ENCODE measurements around the gene CLCN4.
A peak's percentile ranks its signal among the peaks of the same experiment; 100 is the strongest.

Gene CLCN4

DNA sequence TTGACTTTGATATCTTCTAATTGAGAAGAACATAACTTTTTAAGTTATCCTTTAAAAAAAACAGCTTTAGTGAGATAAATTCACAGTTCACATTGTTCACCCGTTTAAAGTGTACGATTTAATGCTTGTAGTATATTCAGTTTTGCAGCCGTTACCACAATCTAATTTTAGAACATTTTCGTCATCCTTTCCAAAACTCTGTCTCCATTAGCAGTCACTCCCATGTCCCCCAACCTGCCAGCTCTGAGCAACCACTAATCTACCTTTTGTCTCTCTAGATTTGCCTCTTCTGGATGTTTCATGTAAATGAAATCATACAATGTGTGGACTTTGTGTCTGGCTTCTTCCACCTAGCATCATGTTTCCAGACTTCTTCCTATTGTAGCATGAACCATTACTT, 38.6 kb downstream of the CLCN4 start:
- DNase-seq (ENCODE audit: low spot score), result no peak

DNA sequence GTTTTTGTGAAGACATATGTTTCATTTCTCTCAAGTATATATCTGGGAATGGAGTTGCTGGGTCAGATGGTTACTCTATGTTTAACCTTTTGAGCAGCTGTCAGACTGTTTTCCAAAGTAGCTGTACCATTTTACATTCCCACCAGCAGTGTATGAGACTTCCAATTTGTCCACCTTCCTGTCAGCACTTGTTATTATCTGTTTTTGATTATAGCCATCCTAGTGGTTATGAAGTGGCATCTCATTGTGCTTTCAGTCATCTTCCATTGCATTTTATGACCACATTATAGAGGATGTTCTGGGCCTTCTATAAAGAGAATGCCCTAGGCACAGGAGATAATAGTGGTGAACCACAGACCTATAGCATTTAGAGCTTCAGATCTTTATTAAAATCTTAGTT, 39.2 kb downstream of the CLCN4 start:
- no peak for DNase-seq (ENCODE audit: low spot score)

DNA sequence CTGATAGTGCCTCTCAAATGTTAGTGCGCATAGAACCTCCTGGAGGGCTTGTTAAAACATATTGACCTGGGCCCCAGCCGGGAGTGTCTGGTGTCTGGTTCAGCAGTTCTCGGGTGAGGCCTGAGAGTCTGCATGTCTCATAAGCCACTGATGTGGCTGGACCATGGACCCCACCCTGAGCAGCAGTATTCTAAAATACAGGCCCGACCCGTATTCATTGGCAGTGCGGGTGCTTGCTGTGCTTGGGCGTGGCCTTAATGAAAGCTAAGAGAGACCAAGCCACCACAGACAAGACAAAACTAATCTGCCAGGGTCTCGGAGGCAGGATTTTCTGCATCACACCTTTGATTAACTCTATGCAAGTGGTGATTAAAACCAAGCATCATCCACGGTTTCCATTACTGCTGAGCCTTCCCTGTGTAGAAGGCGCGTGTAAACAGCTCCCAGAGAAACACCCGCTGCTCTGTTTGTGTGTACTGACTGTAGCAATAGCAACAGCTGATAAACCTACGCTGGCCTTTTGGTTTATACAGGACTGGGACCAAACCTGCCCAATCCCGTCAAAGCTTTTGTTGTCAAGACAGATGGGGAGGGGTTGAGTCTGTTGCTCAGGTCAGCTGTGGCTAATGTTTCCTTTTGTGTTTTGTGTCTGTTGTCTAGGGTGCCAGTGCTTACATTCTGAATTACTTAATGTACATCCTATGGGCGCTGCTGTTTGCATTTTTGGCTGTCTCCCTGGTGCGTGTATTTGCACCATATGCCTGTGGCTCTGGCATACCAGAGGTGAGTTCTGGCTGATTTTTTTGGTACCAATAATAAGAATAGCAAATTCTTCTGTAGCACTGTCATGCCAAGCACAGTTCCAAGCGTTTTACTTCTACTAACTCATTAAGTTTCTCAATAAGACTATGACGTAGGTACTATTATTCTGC, 40.8 kb downstream of the CLCN4 start:
- no peak for DNase-seq (ENCODE audit: low spot score)

DNA sequence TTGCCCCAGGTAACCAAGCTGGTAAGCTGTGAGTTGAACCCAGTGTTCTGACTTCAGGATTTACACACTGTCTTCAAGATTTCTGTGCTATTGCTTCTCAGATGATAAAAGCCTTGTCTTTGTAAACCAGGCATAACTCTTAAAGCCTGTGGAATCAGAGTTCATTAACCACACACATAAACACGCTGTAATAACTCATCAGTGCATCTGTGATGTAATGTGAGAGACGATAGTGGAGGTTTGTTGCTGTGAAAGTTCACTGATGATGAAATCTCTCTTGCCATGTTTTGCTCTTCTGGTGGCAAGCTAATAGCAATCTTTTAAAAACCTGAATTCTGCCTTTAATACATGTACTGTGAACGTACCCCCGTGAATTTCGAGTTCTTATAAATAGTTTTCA, 41.5 kb downstream of the CLCN4 start:
- DNase-seq (ENCODE audit: low spot score), result no peak

DNA sequence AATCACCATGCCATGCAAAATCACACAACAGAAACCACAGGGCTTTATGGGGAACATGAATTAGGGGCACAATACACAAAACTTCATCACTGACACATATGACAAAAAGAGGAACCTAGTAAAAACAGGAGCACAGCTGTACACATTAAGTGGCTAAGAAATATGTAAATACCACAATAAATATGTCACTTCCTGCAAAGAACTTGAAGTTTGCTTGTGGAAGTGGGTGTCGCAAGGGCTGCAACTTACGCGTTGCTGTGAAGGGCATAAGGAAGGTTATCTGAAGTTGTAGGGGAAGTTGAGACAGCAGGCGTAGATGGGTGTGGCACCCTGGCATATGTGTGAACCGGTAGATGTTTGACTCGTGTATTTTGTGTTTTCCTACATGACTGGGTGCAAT, 42.4 kb downstream of the CLCN4 start:
- DNase-seq (ENCODE audit: low spot score), result no peak

DNA sequence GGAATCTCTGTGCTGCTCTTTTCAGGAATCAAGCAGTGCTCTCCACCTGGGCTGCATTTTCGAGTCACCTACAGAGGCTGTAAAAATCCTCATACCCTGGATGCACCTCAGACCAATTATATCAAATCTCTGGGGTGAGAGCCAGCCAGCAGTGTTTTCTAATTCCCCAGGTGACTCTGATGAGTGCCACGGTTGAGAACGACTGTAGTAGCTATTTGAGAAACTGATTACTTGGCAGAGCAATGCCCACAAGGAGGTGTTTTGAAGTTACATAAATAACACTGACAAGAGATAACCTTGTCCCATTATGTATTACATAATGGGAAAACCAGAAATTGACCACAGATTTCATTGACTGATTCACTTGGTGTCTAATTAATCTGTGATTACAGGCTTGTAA, 46.8 kb downstream of the CLCN4 start:
- DNase-seq (ENCODE audit: low spot score), result no peak

DNA sequence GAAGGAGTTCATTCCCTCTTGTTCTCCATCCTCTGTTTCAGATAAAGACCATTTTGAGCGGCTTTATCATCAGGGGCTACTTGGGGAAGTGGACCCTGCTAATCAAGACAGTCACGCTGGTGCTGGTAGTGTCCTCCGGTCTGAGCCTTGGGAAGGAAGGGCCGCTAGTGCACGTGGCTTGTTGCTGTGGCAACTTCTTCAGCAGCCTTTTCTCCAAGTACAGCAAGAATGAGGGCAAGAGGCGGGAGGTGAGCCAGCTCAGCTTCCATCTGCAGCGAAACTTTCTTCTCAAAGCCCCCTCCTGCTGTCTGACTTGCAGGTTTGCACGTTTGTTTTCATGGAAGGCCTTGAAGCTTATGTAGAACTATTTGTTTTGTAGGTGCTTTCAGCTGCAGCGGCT, 49.5 kb downstream of the CLCN4 start:
- no peak for DNase-seq (ENCODE audit: low spot score)

DNA sequence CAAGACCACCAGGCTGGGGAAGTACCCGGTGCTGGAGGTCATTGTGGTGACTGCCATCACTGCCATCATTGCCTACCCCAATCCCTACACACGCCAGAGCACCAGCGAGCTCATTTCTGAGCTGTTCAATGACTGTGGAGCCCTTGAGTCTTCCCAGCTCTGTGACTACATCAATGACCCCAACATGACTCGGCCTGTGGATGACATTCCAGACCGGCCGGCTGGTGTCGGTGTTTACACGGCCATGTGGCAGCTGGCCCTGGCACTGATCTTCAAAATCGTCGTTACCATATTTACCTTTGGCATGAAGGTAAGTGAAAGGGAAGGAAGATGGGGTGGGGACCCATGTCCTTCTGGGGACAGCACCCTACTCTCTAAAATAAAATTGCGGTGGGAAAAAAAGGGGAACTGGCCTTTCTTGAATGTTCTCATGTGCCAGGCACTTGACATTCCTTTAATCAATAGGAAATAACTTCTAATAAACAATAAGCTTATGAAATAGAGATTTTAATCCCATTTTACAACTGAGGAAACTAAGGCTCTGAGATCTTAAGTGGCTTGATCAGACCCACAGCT, 51.6 kb downstream of the CLCN4 start:
- DNase-seq (ENCODE audit: low spot score), result no peak

DNA sequence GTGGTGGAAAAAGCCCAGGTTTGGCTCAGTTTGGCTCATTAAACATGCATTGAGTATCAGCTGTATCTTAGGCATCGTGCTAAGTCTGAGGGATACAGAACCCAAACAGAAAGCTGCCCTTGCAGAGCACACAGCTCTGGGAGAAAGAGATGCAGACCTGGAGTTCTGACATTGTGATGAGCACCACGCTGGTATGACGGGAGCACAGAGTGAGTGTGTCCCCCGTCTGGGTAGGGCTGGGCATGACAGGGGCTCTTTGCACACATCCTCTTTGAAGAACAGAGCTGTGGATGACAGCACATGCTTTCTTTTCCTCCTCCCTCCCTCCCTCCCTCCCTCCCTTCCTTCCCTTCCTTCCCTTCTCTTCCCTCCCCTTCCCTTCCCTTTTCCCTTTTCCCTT, 52.2 kb downstream of the CLCN4 start:
- no peak for DNase-seq (ENCODE audit: low spot score)

DNA sequence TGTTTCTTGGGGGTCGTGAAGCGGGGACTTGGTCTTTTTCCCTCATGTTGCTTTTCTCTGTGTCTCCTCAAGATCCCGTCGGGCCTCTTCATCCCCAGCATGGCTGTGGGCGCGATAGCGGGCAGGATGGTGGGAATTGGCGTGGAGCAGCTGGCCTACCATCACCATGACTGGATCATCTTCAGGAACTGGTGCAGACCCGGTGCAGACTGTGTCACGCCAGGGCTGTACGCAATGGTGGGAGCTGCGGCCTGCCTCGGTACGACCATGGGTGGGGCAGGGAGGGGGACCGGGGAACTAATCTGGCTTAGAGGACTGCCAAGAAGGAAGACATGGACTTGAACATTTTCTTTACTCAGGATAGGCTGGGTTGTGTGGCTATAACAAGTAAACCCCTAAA, 55.6 kb downstream of the CLCN4 start:
- no peak for DNase-seq (ENCODE audit: low spot score)

DNA sequence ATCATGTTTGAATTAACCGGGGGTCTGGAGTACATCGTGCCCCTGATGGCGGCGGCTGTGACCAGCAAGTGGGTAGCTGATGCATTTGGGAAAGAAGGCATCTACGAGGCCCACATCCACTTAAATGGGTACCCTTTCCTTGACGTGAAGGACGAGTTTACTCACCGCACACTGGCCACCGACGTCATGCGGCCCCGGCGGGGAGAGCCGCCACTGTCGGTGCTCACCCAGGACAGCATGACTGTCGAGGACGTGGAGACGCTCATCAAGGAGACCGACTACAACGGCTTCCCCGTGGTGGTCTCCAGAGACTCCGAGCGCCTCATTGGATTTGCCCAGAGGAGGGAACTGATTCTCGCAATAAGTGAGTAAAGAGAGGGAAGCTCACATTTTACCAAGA, 56.9 kb downstream of the CLCN4 start:
- DNase-seq (ENCODE audit: low spot score), result no peak

DNA sequence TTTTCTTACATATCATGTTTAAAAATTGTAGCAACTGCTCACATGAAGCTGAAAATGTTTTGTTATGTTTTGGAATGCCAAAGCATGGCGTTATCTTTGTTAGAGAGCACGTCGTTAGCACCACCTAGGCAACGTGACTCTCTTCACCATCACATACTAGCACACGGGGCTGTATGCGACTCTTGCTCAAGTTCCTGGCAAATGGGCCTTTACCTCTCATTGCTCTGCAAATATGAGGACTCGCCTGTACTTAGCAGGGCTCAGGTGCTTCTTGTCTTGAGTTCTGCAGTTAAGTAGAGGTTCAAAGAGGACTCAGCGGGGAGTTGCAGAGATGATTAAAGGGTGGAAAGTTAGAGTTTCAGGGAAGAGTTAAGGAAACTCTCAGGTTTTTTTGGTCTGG, 59.4 kb downstream of the CLCN4 start:
- DNase-seq (ENCODE audit: low spot score), result no peak

DNA sequence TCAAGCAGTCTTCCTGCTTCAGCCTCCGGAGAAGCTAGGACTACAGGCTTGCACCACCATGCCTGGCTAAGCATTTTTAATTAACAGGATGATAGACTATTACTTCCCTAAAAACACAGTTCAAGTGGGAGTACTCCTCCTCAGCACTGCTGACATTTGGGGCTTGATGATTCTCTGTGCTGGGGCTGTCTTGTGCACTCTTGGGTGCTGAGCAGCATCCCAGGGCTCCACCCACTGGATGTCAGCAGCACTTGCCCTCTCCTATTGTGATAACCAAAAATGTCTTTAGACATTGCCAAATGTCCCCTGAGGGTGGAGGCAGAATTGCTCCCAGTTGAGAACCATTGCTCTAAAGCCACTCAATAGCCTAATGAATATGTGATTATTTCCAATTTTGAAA, 60.4 kb downstream of the CLCN4 start:
- no peak for DNase-seq (ENCODE audit: low spot score)

DNA sequence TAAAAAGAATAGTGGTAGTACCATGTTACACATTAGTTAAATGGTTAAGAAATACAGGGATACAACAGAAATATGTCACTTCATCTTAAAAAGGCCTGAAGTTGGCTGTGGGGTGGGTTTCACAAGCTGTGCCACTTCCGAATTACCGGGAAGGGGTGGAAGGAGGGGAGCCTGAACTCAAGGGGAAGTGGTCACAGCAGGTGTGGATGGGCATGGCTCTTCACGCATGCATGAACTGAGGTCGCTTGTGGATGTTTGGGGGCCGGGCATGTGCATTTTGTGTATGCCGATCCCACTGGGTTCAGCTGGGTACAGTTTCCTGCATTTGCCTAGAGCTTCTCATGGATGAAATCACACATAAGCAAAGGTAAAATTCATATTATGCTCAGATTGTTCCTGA, 64.9 kb downstream of the CLCN4 start:
- no peak for DNase-seq (ENCODE audit: low spot score)

DNA sequence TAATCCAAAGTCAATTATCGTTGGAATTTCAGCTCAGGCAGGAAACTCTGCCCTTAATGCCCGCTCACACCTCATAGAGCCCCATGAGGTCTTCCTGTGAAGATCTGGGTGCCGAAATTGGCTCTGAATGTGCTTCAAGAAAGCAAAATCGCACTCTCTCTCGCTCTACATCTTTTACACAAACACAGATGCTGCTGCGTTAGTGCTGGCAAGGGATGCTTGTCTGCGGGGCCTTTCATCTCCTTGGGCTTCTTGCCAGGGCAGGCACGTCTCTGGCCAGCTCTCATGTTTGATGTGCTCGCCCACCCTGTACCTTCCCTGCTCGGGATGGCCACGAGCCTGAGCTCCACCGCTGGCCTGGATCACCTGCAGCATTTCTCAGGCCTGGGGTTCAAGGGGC, 66.5 kb downstream of the CLCN4 start:
- DNase-seq (ENCODE audit: low spot score), result no peak

DNA sequence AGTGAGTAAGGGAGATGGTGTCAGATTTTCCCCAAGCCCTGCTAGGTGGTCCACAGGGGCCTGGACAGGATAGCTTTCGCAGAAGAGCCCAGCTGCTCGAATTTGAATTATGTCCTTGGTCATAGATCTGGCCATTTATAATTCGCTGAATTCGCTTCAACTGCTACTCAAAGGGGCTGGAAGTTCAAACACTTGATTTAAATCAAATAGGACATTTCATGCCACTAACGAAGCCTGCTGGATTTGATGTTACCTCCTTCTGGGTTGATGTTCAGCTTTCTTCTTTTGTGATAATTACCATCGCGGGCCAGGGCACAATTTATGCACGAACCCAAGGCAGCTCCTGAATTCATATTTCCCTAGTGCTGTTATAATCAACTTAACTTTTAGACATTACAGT, 67.0 kb downstream of the CLCN4 start:
- peak; percentile 22 for DNase-seq (ENCODE audit: low spot score)

DNA sequence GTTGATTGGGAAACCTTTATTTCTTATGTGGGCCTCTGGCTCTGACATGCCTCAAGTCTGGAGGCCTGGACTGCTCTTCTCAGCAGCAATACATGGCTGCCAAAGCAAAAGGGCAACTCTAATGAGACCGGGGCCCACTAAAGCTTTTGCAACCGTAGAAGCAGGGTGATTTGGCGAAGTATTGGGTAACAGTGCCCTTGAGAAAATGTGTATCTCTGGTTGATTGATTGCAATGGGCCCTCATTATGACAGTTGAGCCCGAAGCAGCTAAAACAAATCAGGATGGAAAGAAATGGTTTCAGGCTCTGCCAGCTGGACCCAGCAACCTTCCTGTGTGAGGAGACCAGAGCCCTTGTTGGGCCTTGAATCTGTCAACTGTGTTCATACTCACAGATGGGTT, 73.4 kb downstream of the CLCN4 start:
- no peak for DNase-seq (ENCODE audit: low spot score)

DNA sequence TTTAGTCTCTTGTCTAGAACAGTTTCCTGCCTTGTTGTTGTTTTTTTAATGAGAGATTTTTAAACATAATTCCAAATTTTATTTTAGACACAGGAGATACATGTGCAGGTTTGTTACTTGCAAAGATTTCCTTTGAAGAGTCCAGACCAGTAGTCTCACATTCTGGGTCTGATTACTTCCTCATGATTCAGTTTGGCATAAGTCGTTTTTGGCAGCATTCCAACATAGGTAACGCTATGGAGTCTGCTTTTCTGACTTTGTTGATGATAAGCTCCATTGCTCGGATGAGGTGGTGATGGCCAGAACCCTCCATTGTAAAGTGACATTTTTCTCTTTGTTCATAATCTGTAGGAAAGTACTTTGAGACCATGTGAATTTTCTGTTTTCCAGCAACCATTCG, 74.7 kb downstream of the CLCN4 start:
- DNase-seq (ENCODE audit: low spot score), result no peak

DNA sequence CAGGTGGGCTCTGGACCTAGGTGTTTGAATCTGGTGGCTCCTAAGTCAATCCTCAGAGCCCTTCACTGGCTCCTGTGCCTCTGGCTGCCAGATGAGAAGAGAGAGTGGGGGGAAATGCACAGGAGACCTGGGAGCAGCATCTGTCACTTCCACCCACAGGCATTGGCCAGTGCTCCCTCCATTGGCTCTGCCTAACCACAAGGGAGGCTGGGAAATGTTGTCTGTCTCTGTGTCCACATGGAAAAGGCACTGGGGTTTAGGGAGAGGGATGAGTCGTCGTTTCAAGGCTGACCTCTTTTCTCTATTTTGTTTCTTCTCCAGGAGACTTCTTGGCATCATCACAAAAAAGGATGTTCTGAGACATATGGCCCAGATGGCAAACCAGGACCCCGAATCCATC, 76.4 kb downstream of the CLCN4 start:
- DNase-seq (ENCODE audit: low spot score), result no peak

DNA sequence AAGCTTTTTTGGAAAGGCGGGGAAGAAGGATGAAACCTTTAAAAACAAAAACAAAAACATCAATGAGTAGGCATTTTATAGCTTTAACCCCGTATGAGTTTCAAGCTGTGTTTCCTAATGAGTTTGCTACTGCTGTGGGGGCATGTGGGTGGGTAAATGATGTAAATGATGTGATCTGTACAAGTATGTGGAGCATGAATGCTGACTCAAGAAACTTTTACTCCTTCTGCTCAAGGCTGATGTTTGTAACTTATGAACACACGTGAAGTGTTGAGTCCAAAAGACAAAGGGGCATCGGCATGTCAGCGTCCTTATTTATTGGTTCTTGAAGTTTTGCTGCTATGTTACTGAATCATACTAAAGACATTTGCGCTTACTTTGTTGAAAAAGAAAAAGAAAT, 76.9 kb downstream of the CLCN4 start:
- DNase-seq (ENCODE audit: low spot score), result no peak

DNA sequence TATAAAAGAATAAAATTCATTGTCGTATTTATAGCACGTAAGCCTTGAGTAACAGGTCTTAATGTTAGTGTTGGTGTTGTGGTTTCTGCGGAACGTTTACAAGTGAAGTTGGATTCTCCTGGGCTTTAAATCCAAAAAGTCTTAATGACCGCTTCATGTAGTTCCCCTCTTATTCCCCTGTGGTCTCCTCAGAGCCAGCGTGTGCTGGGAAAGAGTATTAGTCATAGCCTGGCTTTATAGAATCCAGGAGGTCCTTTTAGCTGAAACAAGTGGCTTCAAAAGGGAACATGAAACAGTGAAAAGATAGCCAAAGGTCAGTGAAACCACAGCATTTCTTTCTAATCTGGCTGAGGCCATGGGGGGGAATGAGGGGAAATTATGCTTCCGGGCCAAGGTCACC, 79.1 kb downstream of the CLCN4 start:
- no peak for DNase-seq (ENCODE audit: low spot score)

DNA sequence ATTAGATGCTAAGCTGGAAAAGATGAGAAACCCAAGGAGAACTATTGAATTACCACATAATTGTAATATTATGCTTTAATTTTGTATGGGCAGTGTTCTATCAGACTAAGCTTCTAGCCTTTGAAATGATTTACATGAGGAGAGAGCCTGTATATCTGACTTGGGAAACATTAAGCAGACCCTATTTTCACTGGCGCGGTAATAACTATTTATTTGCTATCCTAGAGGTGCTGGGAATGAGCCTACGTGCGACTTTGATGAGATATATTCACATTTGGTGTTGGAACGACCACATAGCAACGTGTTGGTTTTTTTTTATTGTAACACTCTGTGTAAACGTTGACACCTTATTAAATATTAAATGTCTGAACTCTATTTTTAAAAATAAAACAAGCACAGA, 80.5 kb downstream of the CLCN4 start:
- DNase-seq (ENCODE audit: low spot score), result no peak

DNA sequence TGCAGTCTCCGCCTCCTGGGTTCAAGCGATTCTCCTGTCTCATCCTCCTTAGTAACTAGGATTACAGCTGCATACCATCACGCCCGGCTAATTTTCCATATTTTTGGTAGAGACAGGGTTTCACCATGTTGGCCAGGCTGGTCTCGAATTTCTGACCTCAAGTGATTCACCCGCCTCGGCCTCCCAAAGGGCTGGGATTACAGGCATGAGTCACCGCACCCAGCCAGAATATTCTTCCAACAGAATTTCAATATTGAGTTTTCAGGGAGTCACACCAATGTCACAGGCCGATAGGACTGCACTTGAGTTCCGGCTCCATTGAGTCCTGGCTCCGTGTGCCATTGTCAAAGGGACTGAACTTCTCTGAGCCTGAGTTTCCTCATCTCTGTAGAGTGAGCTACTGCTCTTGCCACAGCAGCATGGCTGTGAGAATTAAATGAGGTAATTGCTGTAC, 82.9 kb downstream of the CLCN4 start:
- DNase-seq (ENCODE audit: low spot score), result no peak

Measured in SK-N-DZ (cell line).